Right lobe of liver (tissue), 4 donors: ENCODE data around the gene CCDC178.

Source experiments
- CTCF ChIP-seq, 4 donors: fragments of 200-600 bp in 3 of 4; fragments of 450-650 bp in 1 of 4; IDR thresholded peaks; one replicate each; pipeline versions ENCODE4 v1.5.1 to v1.8.0; 2016 to 2022; ENCODE audit warnings: antibody characterized with exemption in 4 of 4, mild to moderate bottlenecking in 2 of 4
- POLR2A ChIP-seq: fragments of 450-650 bp; IDR thresholded peaks from one replicate; pipeline ENCODE4 v1.6.1; 2017; ENCODE audit warnings: antibody characterized with exemption, mild to moderate bottlenecking
- donor health status: DM: no; HTN: no; CAD: no.
- donor health status: DM: no; HTN: no; CAD: no.
- donor health status: DM: no; HTN: yes; CAD: no.

DNA sequence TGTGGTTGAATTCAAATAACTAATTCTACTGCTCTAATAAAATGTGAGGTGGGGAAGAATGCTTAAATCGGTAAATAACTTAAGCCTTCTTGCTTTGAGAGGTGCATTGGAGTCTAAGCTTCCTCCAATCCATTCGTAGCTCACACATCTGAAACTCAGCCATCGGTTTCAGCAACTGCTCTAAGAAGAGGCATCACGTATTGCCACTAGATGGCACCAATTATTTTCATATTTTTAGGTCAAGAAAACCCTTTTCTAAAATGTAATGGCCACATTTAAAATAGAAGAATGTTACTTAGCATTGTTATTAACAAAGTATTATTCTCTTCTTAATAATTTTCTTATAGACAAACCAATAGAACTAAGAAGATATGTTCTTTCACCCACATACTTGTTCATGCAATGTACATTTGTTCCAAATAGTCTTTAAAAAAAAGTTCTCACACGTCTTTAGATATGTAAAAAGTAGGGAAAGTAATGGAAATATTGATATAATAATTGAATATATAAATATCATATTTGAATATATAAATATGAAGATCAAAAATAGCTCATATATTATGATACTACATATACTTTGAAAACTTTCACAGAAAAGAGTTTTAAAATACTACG, 229.8 kb downstream of the CCDC178 start:
- peak; percentile 35 to 69 (median 62) for TF ChIP-seq CTCF (IDR thresholded peaks at IDR 0.05)
- TF ChIP-seq POLR2A, result no peak
